ENCODE results near the gene AP3S1. TPM values are rescaled to one million over a fixed set of nuclear protein-coding genes. Genes with fewer than 3 reads are reported as not detected.
"Not testable (repeated sequence)": the region's sequence is repeated elsewhere in the genome, so short reads cannot be mapped to it uniquely, and the experiment has no call there.

The AP3S1 gene
- total RNA-seq, 3 donors from 2014 or later = 42.0 to 53.0 (median 48.5) TPM

GRCh38 chr5:115920171-115920725, 78.5 kb downstream of the AP3S1 start:
- Mint-ChIP-seq H3K9me3 (no peaks in the 10 kb centered on the region), H3K36me3 (ENCODE audit: insufficient read depth) (peaks cover 4% of the 10 kb centered on the region), H3K27me3 (ENCODE audit: low read depth) (no peaks in the 10 kb centered on the region), H3K4me3 (no peak overlapping the region), H3K4me1 (ENCODE audit: low read depth) (no peaks in the 10 kb centered on the region)
- DNase-seq = no peak
- no peak for ATAC-seq

GRCh38 chr5:115928578-115929407, 87.1 kb downstream of the AP3S1 start:
- not testable (repeated sequence) for ATAC-seq; H3K4me3 Mint-ChIP-seq; H3K36me3 Mint-ChIP-seq (ENCODE audit: insufficient read depth); H3K9me3 Mint-ChIP-seq; H3K4me1 Mint-ChIP-seq (ENCODE audit: low read depth); H3K27me3 Mint-ChIP-seq (ENCODE audit: low read depth); DNase-seq

GRCh38 chr5:115930171-115930570, 88.4 kb downstream of the AP3S1 start:
- H3K4me3 Mint-ChIP-seq; DNase-seq; H3K4me1 Mint-ChIP-seq (ENCODE audit: low read depth); H3K9me3 Mint-ChIP-seq; H3K27me3 Mint-ChIP-seq (ENCODE audit: low read depth); ATAC-seq; H3K36me3 Mint-ChIP-seq (ENCODE audit: insufficient read depth): not testable (repeated sequence)

GRCh38 chr5:115930630-115931337, 89.0 kb downstream of the AP3S1 start:
- no peaks in the 10 kb centered on the region for H3K27me3 Mint-ChIP-seq (ENCODE audit: low read depth)
- H3K36me3 Mint-ChIP-seq (ENCODE audit: insufficient read depth) = no peaks in the 10 kb centered on the region
- no peaks in the 10 kb centered on the region for H3K4me1 Mint-ChIP-seq (ENCODE audit: low read depth)
- ATAC-seq = no peak
- no peak for DNase-seq
- H3K9me3 Mint-ChIP-seq = no peaks in the 10 kb centered on the region
- no peak overlapping the region for H3K4me3 Mint-ChIP-seq

GRCh38 chr5:115932991-115933390, 91.3 kb downstream of the AP3S1 start:
- Mint-ChIP-seq H3K4me3 (no peak overlapping the region), H3K36me3 (ENCODE audit: insufficient read depth) (no peaks in the 10 kb centered on the region), H3K4me1 (ENCODE audit: low read depth) (no peaks in the 10 kb centered on the region), H3K27me3 (ENCODE audit: low read depth) (no peaks in the 10 kb centered on the region), H3K9me3 (no peaks in the 10 kb centered on the region)
- no peak for DNase-seq
- no peak for ATAC-seq

- H3K9me3 Mint-ChIP-seq = no peaks in the 10 kb centered on the region
- no peaks in the 10 kb centered on the region for H3K36me3 Mint-ChIP-seq (ENCODE audit: insufficient read depth)
- no peaks in the 10 kb centered on the region for H3K4me1 Mint-ChIP-seq (ENCODE audit: low read depth)
- ATAC-seq = no peak
- H3K27me3 Mint-ChIP-seq (ENCODE audit: low read depth) = no peaks in the 10 kb centered on the region
- no peak for DNase-seq
- H3K4me3 Mint-ChIP-seq = no peak overlapping the region
These were observed 92.7 kb downstream of the AP3S1 start for GRCh38 chr5:115934388-115934974.

GRCh38 chr5:115936031-115936430, 94.3 kb downstream of the AP3S1 start:
- DNase-seq (no peak), ATAC-seq (no peak)
- no peak overlapping the region for H3K4me3 Mint-ChIP-seq
- no peaks in the 10 kb centered on the region for H3K36me3 Mint-ChIP-seq (ENCODE audit: insufficient read depth)
- H3K27me3 Mint-ChIP-seq (ENCODE audit: low read depth) = no peaks in the 10 kb centered on the region
- H3K9me3 Mint-ChIP-seq = no peaks in the 10 kb centered on the region
- H3K4me1 Mint-ChIP-seq (ENCODE audit: low read depth) = no peaks in the 10 kb centered on the region

GRCh38 chr5:115939059-115939458, 97.3 kb downstream of the AP3S1 start:
- ATAC-seq (no peak), DNase-seq (no peak)
- Mint-ChIP-seq H3K9me3 (no peaks in the 10 kb centered on the region), H3K4me1 (ENCODE audit: low read depth) (no peaks in the 10 kb centered on the region), H3K4me3 (no peak overlapping the region), H3K36me3 (ENCODE audit: insufficient read depth) (no peaks in the 10 kb centered on the region), H3K27me3 (ENCODE audit: low read depth) (no peaks in the 10 kb centered on the region)

GRCh38 chr5:115940080-115940810, 98.5 kb downstream of the AP3S1 start:
- no peaks in the 10 kb centered on the region for H3K27me3 Mint-ChIP-seq (ENCODE audit: low read depth)
- no peaks in the 10 kb centered on the region for H3K9me3 Mint-ChIP-seq
- no peaks in the 10 kb centered on the region for H3K36me3 Mint-ChIP-seq (ENCODE audit: insufficient read depth)
- DNase-seq (no peak), ATAC-seq (no peak)
- no peak overlapping the region for H3K4me3 Mint-ChIP-seq
- H3K4me1 Mint-ChIP-seq (ENCODE audit: low read depth) = no peaks in the 10 kb centered on the region

GRCh38 chr5:115941051-115941675, 99.4 kb downstream of the AP3S1 start:
- H3K4me3 Mint-ChIP-seq = no peak overlapping the region
- no peaks in the 10 kb centered on the region for H3K4me1 Mint-ChIP-seq (ENCODE audit: low read depth)
- no peaks in the 10 kb centered on the region for H3K27me3 Mint-ChIP-seq (ENCODE audit: low read depth)
- ATAC-seq (no peak), DNase-seq (no peak)
- H3K36me3 Mint-ChIP-seq (ENCODE audit: insufficient read depth) = no peaks in the 10 kb centered on the region
- H3K9me3 Mint-ChIP-seq = no peaks in the 10 kb centered on the region

GRCh38 chr5:115944501-115944900, 102.8 kb downstream of the AP3S1 start:
- ATAC-seq (no peak), DNase-seq (no peak)
- Mint-ChIP-seq H3K9me3 (no peaks in the 10 kb centered on the region), H3K4me3 (no peak overlapping the region), H3K27me3 (ENCODE audit: low read depth) (peaks cover 4% of the 10 kb centered on the region), H3K36me3 (ENCODE audit: insufficient read depth) (no peaks in the 10 kb centered on the region), H3K4me1 (ENCODE audit: low read depth) (no peaks in the 10 kb centered on the region)

- DNase-seq (no peak), ATAC-seq (no peak)
- H3K27me3 Mint-ChIP-seq (ENCODE audit: low read depth) = peaks cover 6% of the 10 kb centered on the region
- H3K9me3 Mint-ChIP-seq = no peaks in the 10 kb centered on the region
- H3K4me1 Mint-ChIP-seq (ENCODE audit: low read depth) = no peaks in the 10 kb centered on the region
- no peaks in the 10 kb centered on the region for H3K36me3 Mint-ChIP-seq (ENCODE audit: insufficient read depth)
- H3K4me3 Mint-ChIP-seq = no peak overlapping the region
These were observed 104.9 kb downstream of the AP3S1 start for GRCh38 chr5:115946655-115947054.

GRCh38 chr5:115947260-115947659, 105.5 kb downstream of the AP3S1 start:
- Mint-ChIP-seq H3K9me3 (no peaks in the 10 kb centered on the region), H3K4me1 (ENCODE audit: low read depth) (no peaks in the 10 kb centered on the region), H3K27me3 (ENCODE audit: low read depth) (peaks cover 8% of the 10 kb centered on the region), H3K36me3 (ENCODE audit: insufficient read depth) (no peaks in the 10 kb centered on the region), H3K4me3 (no peak overlapping the region)
- no peak for DNase-seq
- ATAC-seq = no peak

- no peaks in the 10 kb centered on the region for H3K36me3 Mint-ChIP-seq (ENCODE audit: insufficient read depth)
- DNase-seq (no peak), ATAC-seq (no peak)
- no peak overlapping the region for H3K4me3 Mint-ChIP-seq
- no peaks in the 10 kb centered on the region for H3K9me3 Mint-ChIP-seq
- H3K27me3 Mint-ChIP-seq (ENCODE audit: low read depth) = peaks cover 10% of the 10 kb centered on the region
- no peaks in the 10 kb centered on the region for H3K4me1 Mint-ChIP-seq (ENCODE audit: low read depth)
These were observed 106.4 kb downstream of the AP3S1 start for GRCh38 chr5:115948091-115948534.

Data from activated T-cell treated with anti-CD3 and anti-CD28 coated beads, Interleukin-2, amount 50 U/mL, for 4 hours (primary cell).